WTC11 (cell line): Measurements from ENCODE around the gene RELCH. TPM values are rescaled to one million over a fixed set of nuclear protein-coding genes. Genes with fewer than 3 reads are reported as not detected.

ENCODE experiments used
- ATAC-seq: fragments of 200-7000 bp; cut with Tn5 transposase; 2 replicates; pipeline ENCODE4 v1.10.0; 2021; ENCODE audit warnings: mild to moderate bottlenecking, moderate library complexity
- CTCF ChIA-PET: fragments of 300-600 bp; sonication (Branson Sonifier 250); formaldehyde crosslinking; loops from one replicate; lab custom pipeline; 2021; ENCODE audit warnings: antibody characterized with exemption; lab: Charles Lee
- POLR2A ChIA-PET: fragments of 350-600 bp; sonication (Branson Sonifier 250); formaldehyde crosslinking; loops from one replicate; lab custom pipeline; 2021; ENCODE audit warnings: antibody characterized with exemption; lab: Charles Lee
- DNase-seq: peaks from one replicate; pipeline ENCODE4 v3.0.0; 2021; ENCODE audit warnings: low spot score
- H3K27ac Mint-ChIP-seq: 2 replicates; pipeline ENCODE4 v1.8.0; 2021; ENCODE audit warnings: mixed read lengths
- H3K27me3 Mint-ChIP-seq: 2 replicates; pipeline ENCODE4 v1.8.0; 2021; ENCODE audit warnings: low read depth, mild to moderate bottlenecking, moderate library complexity, mixed read lengths
- H3K36me3 Mint-ChIP-seq: 2 replicates; pipeline ENCODE4 v1.8.0; 2021; ENCODE audit warnings: mixed read lengths
- H3K4me1 Mint-ChIP-seq: 2 replicates; pipeline ENCODE4 v1.8.0; 2022; ENCODE audit warnings: mixed read lengths
- H3K4me3 Mint-ChIP-seq: 2 replicates; pipeline ENCODE4 v1.8.0; 2021; ENCODE audit warnings: mild to moderate bottlenecking, moderate library complexity, mixed read lengths
- H3K9me3 Mint-ChIP-seq: 2 replicates; pipeline ENCODE4 v1.8.0; 2021; ENCODE audit warnings: mixed read lengths
- ATF3 ChIP-seq: sonication (generic); formaldehyde crosslinking; conservative IDR thresholded peaks from 2 replicates; pipeline ENCODE4 v1.8.1; 2022; ENCODE audit warnings: mild to moderate bottlenecking, missing genetic modification reagents
- CBFB ChIP-seq: sonication (generic); formaldehyde crosslinking; IDR thresholded peaks from 2 replicates; pipeline ENCODE4 v1.8.1; 2022; ENCODE audit warnings: mild to moderate bottlenecking, low read depth, missing genetic modification reagents
- CREM ChIP-seq: sonication (generic); formaldehyde crosslinking; IDR thresholded peaks from 2 replicates; pipeline ENCODE4 v1.8.1; 2022; ENCODE audit warnings: mild to moderate bottlenecking, missing genetic modification reagents, moderate library complexity
- EMX1 ChIP-seq: fragments of 250-450 bp; sonication (Bioruptor Pico); IDR thresholded peaks from 2 replicates; pipeline ENCODE4 v1.8.0; 2021; ENCODE audit warnings: mild to moderate bottlenecking
- FOXP1 ChIP-seq: sonication (generic); formaldehyde crosslinking; IDR thresholded peaks from 2 replicates; pipeline ENCODE4 v1.8.0; 2022; ENCODE audit warnings: missing genetic modification reagents, mild to moderate bottlenecking, moderate library complexity, borderline replicate concordance
- HMGA2 ChIP-seq: fragments of 250-450 bp; sonication (Bioruptor Pico); IDR thresholded peaks from 2 replicates; pipeline ENCODE4 v1.4.0; 2021; ENCODE audit warnings: mild to moderate bottlenecking, moderate library complexity
- HMGXB4 ChIP-seq: sonication (generic); formaldehyde crosslinking; IDR thresholded peaks from 2 replicates; pipeline ENCODE4 v1.8.1; 2023; ENCODE audit warnings: mild to moderate bottlenecking, moderate library complexity, missing genetic modification reagents
- IRF2 ChIP-seq: sonication (generic); formaldehyde crosslinking; IDR thresholded peaks from 2 replicates; pipeline ENCODE4 v1.8.0; 2022; ENCODE audit warnings: low read depth, missing genetic modification reagents, borderline replicate concordance
- MAX ChIP-seq: sonication (generic); formaldehyde crosslinking; IDR thresholded peaks from 2 replicates; pipeline ENCODE4 v1.8.0; 2022; ENCODE audit warnings: mild to moderate bottlenecking, missing genetic modification reagents
- MYBL2 ChIP-seq: sonication (generic); formaldehyde crosslinking; IDR thresholded peaks from 2 replicates; pipeline ENCODE4 v1.8.1; 2023; ENCODE audit warnings: mild to moderate bottlenecking, moderate library complexity, missing genetic modification reagents
- NFATC4 ChIP-seq: fragments of 250-450 bp; sonication (Bioruptor Pico); IDR thresholded peaks from 2 replicates; pipeline ENCODE4 v1.9.0; 2021; ENCODE audit warnings: mild to moderate bottlenecking
- OVOL2 ChIP-seq: fragments of 250-450 bp; sonication (Bioruptor Pico); IDR thresholded peaks from 2 replicates; pipeline ENCODE4 v1.9.0; 2021; ENCODE audit warnings: mild to moderate bottlenecking, borderline replicate concordance
- PRDM15 ChIP-seq: sonication (generic); formaldehyde crosslinking; IDR thresholded peaks from 2 replicates; pipeline ENCODE4 v1.8.0; 2022; ENCODE audit warnings: missing genetic modification reagents
- PREB ChIP-seq: sonication (generic); formaldehyde crosslinking; IDR thresholded peaks from 2 replicates; pipeline ENCODE4 v1.8.1; 2022; ENCODE audit warnings: mild to moderate bottlenecking, missing genetic modification reagents, moderate library complexity, borderline replicate concordance
- PRRX2 ChIP-seq: fragments of 250-450 bp; sonication (Bioruptor Pico); IDR thresholded peaks from 2 replicates; pipeline ENCODE4 v1.8.0; 2021; ENCODE audit warnings: mild to moderate bottlenecking
- SOX15 ChIP-seq: fragments of 250-450 bp; sonication (Bioruptor Pico); IDR thresholded peaks from 2 replicates; pipeline ENCODE4 v1.9.0; 2021; ENCODE audit warnings: mild to moderate bottlenecking
- USF1 ChIP-seq: sonication (generic); formaldehyde crosslinking; IDR thresholded peaks from 2 replicates; pipeline ENCODE4 v1.8.0; 2022; ENCODE audit warnings: mild to moderate bottlenecking, missing genetic modification reagents
- USF2 ChIP-seq: sonication (generic); formaldehyde crosslinking; IDR thresholded peaks from 2 replicates; pipeline ENCODE4 v1.8.1; 2023; ENCODE audit warnings: mild to moderate bottlenecking, missing genetic modification reagents, moderate library complexity
- ZNF121 ChIP-seq: sonication (generic); formaldehyde crosslinking; IDR thresholded peaks from 2 replicates; pipeline ENCODE4 v1.8.0; 2023; ENCODE audit warnings: missing genetic modification reagents
- ZNF138 ChIP-seq: sonication (generic); formaldehyde crosslinking; conservative IDR thresholded peaks from 2 replicates; pipeline ENCODE4 v1.8.1; 2022; ENCODE audit warnings: mild to moderate bottlenecking, moderate library complexity, missing genetic modification reagents
- ZNF219 ChIP-seq: sonication (generic); formaldehyde crosslinking; IDR thresholded peaks from 2 replicates; pipeline ENCODE4 v1.8.0; 2023; ENCODE audit warnings: missing genetic modification reagents, mild to moderate bottlenecking, borderline replicate concordance
- ZNF232 ChIP-seq: sonication (generic); formaldehyde crosslinking; IDR thresholded peaks from 2 replicates; pipeline ENCODE4 v1.8.0; 2022; ENCODE audit warnings: mild to moderate bottlenecking, missing genetic modification reagents
- ZNF317 ChIP-seq: sonication (generic); formaldehyde crosslinking; IDR thresholded peaks from 2 replicates; pipeline ENCODE4 v1.8.1; 2023; ENCODE audit warnings: low read depth, mild to moderate bottlenecking, moderate library complexity, missing genetic modification reagents, borderline replicate concordance
- ZNF416 ChIP-seq: fragments of 250-450 bp; sonication (Bioruptor Pico); IDR thresholded peaks from 2 replicates; pipeline ENCODE4 v1.9.0; 2021; ENCODE audit warnings: mild to moderate bottlenecking, inconsistent platforms
- total RNA-seq: library from RNA; stranded (reverse); gene quantifications from 3 replicates; pipeline ENCODE4 v1.2.3, GENCODE V29; 2021

RELCH gene
- total RNA-seq, 1 experiment from 2014 or later = 30.2 TPM

- TF ChIP-seq PRDM15 (no peak), HMGA2 (CRISPR knock-in tag) (no peak)
Observed at GRCh38 chr18:62335494-62335893, 148.4 kb downstream of the RELCH start (continued).

- CTCF ChIA-PET = no interaction called here
Observed at GRCh38 chr18:62336618-62337017, 149.6 kb downstream of the RELCH start.

GRCh38 chr18:62337336-62337735, 150.3 kb downstream of the RELCH start:
- Mint-ChIP-seq H3K9me3 (no peaks in the 10 kb centered on the region), H3K4me1 (peaks cover 36% of the 10 kb centered on the region), H3K4me3 (no peak overlapping the region), H3K27me3 (no peaks in the 10 kb centered on the region; the same call in none of the 2 replicates), H3K27ac (no peak overlapping the region), H3K36me3 (no peaks in the 10 kb centered on the region)
- ChIA-PET POLR2A (no interaction called here), CTCF (no interaction called here)
- DNase-seq (no peak), ATAC-seq (no peak)
- no peak for TF ChIP-seq ZNF317 (CRISPR knock-in tag)
- no peak for TF ChIP-seq NFATC4
- no peak for TF ChIP-seq ZNF232 (CRISPR knock-in tag)
- no peak for TF ChIP-seq USF2
- TF ChIP-seq CREM (CRISPR knock-in tag) = no peak
- no peak for TF ChIP-seq HMGXB4 (CRISPR knock-in tag)
- TF ChIP-seq ZNF416 (CRISPR knock-in tag) = no peak
- no peak for TF ChIP-seq IRF2 (CRISPR knock-in tag)

More at GRCh38 chr18:62336618-62337017, 149.6 kb downstream of the RELCH start:
- H3K4me3 Mint-ChIP-seq = no peak overlapping the region
- peaks cover 35% of the 10 kb centered on the region for H3K4me1 Mint-ChIP-seq
- H3K9me3 Mint-ChIP-seq = no peaks in the 10 kb centered on the region
- H3K27ac Mint-ChIP-seq = no peak overlapping the region
- no peak for ATAC-seq
- POLR2A ChIA-PET = no interaction called here
- no peaks in the 10 kb centered on the region; the same call in none of the 2 replicates for H3K27me3 Mint-ChIP-seq
- no peak for TF ChIP-seq CBFB
- no peak for TF ChIP-seq USF1 (CRISPR knock-in tag)
- TF ChIP-seq ATF3 (CRISPR knock-in tag) = no peak
- no peak for TF ChIP-seq ZNF219 (CRISPR knock-in tag)
- TF ChIP-seq ZNF138 = no peak
- no peak for TF ChIP-seq MYBL2
- no peak for TF ChIP-seq ZNF121 (CRISPR knock-in tag)
- TF ChIP-seq HMGA2 (CRISPR knock-in tag) = no peak
- TF ChIP-seq NFATC4 = no peak
- no peak for TF ChIP-seq ZNF416 (CRISPR knock-in tag)
- no peak for TF ChIP-seq EMX1 (CRISPR knock-in tag)
- TF ChIP-seq FOXP1 (CRISPR knock-in tag) = no peak
- no peak for TF ChIP-seq PRRX2
- no peak for TF ChIP-seq OVOL2 (CRISPR knock-in tag)
- TF ChIP-seq SOX15 (CRISPR knock-in tag) = no peak
- TF ChIP-seq MAX = no peak
- no peak for TF ChIP-seq PREB (CRISPR knock-in tag)
- no peak for DNase-seq
- H3K36me3 Mint-ChIP-seq = no peaks in the 10 kb centered on the region
